Cardiac septum (tissue), 1 donor: ENCODE data around the gene HTRA3. TPM values are rescaled to one million over a fixed set of nuclear protein-coding genes. Genes with fewer than 3 reads are reported as not detected.

Experiments used
- DNase-seq: peaks from one replicate; pipeline ENCODE4 v3.0.0-alpha.2; 2020; ENCODE audit warnings: low spot score
- intact Hi-C: fragments of 100-400 bp; cut with DNase I; formaldehyde crosslinking; loops from one replicate; pipeline ENCODE4 v1.14.0; 2022
- total RNA-seq: library from RNA; stranded (reverse); fragmentation: NEBNext Ultra II Directional; extraction: Animal tissue kit (Norgen Biotek cat#: 25700); gene quantifications from one replicate; pipeline ENCODE4 v1.2.1, GENCODE V29; 2021
- donor health status: DM: no; HTN: no; CAD: no.

The HTRA3 gene
- total RNA-seq, 1 donor from 2014 or later = 50.8 TPM

DNA sequence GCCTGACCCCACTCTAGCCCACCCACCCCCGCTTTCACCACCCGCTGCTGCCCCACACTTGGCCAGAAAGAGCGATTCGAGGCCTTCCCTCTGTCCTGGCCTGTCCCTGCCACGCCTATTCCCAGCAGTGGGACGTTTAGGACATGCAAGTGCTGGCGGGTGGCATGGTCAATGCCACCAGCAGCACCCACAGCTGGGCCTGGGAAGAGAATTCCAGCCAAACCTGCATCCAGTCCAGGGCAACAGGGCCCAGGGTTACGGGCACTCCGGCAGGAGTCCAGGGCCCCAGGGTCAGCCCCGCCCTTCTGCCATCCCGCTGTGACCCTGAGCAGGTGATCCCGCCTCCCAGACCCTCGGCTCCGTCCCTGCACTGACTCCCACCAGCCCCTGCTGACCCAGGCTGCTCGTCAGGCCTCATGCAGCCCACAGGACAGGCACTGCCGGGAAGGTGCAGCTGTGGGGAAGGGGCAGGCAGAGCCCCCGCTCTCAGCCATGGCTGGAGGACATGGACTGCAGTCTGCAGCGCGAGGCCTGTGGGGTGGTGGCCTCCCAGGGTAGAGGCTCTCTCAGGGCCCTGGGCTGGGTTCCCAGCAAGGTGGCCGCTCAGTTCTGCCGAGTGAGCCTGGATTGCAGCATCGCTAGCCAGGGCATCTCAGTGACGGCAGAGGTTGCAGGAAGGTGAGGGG, 6.8 kb upstream of the HTRA3 start:
- DNase-seq = no peak
- intact Hi-C loops = no loop called here

DNA sequence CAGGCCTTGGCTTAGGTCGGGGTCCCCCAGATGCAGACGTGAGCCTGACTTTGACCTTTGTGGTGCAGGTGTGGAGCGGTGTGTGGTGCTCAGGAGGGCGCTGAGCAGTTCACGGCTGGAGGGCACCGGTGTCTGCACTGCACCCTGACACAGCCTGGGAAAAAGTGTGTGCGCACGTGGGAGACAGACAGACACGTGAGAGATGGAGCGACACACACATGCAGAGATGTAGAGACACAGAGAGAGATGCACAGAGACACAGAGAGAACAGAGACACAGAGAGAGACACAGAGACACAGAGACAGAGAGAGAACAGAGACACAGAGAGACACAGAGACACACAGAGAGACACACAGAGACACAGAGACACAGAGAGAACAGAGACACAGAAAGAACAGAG, 6.2 kb upstream of the HTRA3 start:
- no peak for DNase-seq
- intact Hi-C loops = no loop called here

DNA sequence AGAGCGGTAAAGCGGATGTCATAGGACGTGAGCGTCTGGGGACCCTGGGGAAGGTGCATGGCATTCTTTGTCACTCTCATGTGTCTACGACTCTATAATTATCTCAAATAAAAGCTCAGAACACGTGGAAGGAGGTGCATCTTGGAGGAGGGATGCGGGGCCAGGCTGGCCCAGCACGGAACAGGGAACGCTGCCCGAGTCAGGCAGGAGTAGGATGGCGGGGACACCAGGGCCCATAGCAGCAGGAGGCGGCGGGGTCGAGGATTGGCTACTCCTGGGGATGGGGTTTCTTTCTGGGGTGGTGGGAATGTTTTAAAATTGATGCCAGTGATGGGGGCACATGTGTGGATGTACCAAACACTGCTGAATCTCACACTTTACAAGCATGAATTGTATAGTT, 5.4 kb upstream of the HTRA3 start:
- no peak for DNase-seq
- intact Hi-C loops = no loop called here

DNA sequence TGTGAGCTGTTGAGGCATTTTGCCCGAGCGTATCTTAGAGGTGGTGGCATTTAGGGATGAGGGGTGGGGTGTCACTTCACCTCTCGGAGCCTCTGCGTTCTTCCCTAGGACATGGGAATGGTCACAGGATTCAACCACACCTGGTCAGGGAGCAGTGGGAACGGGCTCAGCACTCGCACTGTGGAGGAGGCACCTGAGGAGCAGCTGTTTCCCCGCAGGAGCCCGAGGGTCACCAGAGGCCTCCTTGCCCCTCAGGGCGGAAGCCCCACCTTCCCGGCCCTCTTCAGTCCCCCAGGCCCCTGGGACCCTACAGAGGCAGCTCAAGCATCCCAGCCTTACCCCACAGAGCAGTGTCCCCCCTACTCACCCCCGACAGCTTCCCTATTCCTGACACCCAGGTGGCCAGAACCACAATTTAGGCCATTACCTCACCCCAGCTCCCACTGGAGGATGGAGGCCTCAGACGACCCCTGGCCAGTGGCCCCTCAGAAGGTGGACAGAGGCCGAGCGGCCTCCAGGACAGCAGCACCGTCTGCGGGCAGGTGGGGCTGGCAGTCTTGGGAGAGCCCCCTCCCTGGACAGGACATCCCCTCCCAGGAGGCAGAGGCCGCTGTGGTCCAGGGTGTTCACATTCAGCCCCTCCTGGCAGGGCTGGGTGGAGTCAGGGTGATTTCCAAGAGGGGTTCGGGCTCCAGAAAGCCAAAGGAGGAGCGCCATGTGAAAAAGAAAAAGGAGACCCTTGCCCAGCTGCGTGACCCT, 4.2 kb upstream of the HTRA3 start:
- DNase-seq = no peak
- intact Hi-C loops = no loop called here

DNA sequence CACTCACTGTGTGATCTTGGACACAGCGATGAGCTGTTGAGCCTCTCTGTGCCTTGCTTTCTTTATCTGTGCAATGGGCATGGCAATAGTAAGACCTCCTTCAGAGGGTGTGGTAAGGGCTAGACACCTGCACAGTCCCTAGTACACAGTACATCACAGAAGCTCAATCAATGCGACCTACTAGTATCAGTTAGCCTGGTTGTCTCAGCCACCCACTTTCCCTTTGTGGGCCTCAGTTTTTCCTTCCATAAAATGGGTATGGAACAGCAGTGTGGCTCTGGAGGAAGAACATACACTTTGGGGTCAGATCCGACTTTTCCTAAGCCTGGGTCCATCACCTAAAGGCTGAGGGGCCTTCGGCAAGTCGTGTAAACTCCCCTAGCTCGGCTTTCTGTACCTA, 3.5 kb upstream of the HTRA3 start:
- intact Hi-C loops = loop anchor here (2.0 kb wide), 1 partner anchor 23 kb away; no protein-coding TSS in a partner anchor
- no peak for DNase-seq

DNA sequence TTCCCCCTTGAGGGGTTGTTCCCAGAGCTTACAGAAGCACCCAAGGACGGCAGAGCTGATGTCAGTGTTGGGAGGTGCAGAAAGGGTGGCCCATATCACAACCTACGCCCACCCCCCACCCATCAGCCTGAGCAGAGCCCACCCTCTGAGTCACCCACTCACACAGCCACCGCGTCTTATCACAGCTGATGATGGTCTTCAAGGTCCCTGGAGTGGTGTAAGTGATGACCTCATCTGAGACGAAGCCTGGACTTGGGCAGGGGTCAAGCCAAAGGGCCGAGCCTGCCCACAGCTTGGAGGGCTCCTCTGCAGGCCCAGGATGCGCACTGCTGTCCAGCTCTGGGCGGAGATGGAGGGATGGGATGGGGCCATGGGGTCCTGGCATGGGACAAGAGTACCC, 3.0 kb upstream of the HTRA3 start:
- DNase-seq = no peak

DNA sequence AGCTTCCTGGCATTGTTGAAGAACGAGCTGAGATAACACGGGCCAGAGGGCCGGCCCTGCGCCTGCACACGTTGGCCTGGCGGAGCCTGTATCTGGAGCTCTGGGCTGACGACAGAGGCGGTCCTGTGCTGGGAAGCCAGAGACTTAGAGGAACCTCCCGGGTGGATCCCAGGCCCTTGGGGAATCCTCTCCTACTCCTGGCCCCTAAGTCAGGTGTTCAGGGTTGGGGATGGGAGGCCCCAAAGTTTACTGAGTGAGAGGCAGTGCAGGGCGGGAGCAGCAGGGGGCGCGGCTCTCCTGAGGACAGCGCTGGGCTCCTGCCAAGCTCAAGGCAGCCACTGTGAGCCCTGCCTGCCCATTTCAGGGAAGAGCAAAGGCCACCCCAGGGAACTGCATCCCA, 2.5 kb upstream of the HTRA3 start:
- intact Hi-C loops = loop anchor here (2.0 kb wide), 1 partner anchor 24 kb away; no protein-coding TSS in a partner anchor
- DNase-seq = peak; percentile 86

More for the DNA sequence above, 3.0 kb upstream of the HTRA3 start:
- intact Hi-C loops = loop anchor here (2.0 kb wide), 1 partner anchor 24 kb away; no protein-coding TSS in a partner anchor

DNA sequence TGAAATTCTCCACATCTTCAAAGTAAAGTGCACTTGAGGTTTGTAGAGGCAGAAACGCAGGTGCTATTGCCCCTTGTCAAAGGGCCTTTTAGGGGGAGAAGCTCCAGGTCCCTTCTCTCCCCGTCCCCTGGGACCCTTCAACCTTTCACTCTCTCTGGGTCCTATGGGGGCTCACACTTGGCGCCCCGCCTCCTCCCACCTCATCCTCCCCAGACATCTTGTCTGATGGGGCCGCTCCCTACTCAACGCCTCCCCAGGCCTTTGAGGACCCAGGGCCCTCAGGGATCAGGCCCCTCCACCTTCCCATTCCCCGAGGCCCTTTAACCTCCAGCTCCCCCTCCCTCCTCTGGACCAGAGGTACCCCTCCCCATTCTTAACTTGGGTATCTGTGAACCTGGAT, 1.3 kb upstream of the HTRA3 start:
- intact Hi-C loops = no loop called here
- no peak for DNase-seq

DNA sequence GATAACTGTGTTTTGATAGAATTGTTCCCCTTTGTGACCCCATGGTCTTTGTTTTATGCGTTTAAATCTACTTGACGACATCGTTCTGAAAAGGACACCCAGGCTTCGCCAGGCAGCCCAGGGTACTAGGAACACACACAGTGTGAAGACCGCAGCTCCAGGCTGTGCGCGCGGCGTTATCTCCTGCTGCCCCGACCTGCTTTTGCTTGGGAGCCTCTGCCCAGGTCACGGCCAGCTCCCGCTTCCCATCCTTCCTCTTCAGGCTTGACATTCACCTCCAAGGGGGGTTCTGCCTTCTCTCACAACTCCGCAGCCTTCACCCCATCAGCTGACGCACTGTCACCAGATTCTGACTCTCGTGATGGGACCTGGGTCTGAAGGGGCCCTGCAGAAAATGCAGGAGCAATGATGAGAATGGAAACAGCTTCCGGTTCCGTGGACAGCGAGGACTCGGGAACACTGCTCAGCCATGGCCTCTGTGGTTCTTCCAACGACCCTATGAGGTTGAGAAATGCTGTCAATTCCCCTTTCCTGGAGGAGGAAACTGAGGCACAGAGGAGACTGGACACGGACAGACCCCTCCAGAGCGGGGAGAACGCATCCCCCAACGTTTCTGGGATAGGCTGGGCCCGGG, 536 bp upstream of the HTRA3 start:
- intact Hi-C loops = no loop called here

DNA sequence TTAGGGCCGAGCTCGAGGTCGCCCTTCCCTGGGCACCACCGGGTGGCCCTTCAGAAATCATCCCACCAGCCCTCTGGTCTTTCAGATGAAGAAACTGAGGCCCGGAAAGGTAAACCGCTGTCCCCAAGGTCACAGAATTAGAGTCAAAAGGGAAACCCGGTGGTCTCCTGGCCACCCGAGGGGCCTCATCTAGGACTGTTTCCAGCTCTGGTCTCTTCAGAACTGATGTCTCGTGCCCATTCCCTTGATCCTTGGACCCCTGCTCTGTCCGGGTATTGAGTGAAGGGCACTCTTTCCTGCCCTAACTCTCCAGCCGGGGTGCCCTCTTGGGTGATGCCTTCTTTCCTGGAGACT, 841 bp downstream of the HTRA3 start:
- DNase-seq = no peak
- intact Hi-C loops = no loop called here

More for the DNA sequence above, 536 bp upstream of the HTRA3 start:
- no peak for DNase-seq

DNA sequence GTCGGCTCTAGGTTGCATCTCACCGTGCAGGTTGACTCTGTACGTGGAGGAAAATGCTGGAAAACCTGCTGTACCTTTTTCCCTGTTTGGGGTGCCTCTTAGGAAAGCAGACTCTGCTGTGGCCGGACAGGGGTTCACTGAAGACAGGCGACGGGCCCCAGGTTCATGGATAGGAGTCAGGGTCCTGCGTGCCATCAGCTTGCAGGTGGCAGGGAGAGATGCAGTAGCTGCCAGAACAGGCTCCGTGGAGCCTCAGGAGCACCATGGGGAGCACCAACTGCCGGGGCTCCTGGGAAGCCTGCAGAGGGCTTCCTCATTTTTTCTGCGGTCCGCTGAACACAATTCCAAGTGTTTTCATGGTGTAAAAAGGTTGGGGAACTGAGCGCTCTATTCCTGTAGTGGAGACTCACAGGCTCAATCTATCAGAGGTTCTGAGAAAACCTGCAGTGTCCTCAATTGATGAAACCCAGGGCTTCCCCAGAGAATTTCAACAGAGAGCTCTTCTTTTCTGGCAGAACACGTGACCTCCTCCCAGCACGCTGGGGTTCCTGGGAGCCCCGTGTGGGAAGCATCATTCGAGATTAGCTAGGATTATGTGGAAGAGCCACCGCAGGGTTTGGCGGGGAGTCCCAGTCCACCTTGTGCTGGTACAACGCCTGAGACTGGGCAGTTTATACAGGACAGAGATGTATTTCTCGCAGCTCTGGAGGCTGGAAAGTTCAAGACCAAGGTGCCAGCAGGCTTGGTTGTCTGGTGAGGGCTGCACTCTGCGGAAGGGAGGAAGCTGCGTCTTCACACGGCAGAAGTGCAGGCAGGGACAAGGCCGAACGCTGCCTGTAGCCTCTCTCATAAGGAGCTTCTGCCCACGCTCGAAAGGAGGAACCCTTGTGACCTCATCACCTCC, 1.6 kb downstream of the HTRA3 start:
- intact Hi-C loops = no loop called here

DNA sequence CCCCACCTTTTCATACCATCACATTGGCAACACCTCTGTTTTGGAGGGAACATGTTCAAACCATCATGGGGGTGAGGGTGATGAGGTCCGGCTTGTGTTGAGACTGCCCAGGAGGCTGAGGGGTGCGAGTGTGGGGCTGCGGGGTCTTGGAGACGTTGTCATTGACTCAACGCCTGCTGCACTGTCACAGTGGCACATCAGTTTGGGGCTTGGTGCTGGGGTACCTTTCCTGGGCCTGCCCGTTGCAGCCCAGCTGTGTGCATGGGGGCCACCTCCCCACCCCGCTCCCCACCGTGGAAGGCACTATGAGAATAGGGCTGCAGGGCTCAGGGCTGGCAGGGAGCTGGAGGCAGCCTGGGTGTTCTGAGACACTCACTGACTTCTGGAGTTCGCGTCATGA, 2.3 kb downstream of the HTRA3 start:
- intact Hi-C loops = no loop called here
- DNase-seq = no peak

More for the DNA sequence above, 1.6 kb downstream of the HTRA3 start:
- DNase-seq = no peak

DNA sequence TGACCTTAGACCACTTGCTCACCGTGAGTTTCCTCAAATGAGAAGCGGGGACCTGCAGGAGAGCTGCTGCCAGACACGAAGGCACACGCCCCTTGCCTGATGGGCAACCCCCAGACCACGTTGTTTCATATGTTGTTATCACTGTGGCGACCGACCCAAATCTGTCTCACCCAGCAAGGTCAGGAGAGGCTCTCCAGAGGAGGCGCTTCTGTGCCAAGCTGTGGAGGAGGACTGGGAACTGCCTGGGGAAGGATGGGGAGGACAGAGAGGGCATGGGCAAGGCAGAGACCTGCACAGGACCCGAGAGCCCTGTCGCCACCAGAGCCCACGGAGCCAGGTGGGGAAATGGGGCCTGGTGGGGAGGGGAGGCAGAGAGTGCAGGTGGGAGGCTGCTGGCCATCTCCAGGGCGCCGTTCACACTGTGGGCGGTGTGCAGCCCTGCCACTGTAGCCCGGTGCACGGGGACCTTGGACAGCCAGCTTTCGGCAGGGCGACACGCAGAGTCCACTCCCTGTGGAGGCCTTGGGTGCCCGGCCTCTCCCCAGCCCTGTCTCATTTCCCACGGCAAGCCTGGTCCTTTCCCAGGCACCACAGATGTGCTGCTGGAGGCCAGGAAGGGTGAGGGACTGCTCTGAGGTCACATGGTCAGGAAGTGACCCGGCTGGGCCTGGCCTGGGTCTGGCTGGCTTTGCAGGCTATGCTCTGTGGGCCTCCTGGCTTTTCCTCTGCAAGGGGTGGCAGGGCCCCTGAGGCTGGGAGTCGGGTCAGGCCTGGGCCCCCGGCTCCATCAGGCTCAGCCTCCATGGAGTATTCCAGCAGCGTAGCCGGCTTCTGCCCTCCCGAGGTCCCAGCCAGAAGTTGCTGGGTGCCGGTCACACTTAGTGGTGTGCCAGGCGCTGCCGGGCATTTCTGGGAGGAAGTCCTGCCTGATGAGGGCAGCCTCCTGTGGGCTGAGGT, 3.2 kb downstream of the HTRA3 start:
- DNase-seq = no peak
- intact Hi-C loops = no loop called here

DNA sequence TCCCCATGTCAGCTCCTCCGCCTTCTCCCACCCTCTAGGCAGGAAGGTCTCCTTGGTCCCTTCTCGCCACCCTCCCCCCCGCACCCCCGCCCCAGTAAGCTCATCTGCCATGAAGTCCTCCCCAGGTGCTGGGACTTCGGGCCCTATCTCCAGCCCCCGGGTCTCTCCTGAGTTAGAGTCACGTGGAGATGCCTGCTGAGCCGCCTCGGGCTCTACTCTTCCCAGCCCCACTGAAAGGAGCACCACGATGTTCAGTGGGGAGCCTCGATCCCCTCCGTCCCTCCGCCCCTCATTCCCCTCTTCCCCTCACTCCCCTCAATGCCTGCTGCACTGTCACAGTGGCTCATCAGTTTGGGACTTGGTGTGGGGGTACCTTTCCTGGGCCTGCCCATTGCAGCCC, 3.9 kb downstream of the HTRA3 start:
- intact Hi-C loops = no loop called here
- no peak for DNase-seq

DNA sequence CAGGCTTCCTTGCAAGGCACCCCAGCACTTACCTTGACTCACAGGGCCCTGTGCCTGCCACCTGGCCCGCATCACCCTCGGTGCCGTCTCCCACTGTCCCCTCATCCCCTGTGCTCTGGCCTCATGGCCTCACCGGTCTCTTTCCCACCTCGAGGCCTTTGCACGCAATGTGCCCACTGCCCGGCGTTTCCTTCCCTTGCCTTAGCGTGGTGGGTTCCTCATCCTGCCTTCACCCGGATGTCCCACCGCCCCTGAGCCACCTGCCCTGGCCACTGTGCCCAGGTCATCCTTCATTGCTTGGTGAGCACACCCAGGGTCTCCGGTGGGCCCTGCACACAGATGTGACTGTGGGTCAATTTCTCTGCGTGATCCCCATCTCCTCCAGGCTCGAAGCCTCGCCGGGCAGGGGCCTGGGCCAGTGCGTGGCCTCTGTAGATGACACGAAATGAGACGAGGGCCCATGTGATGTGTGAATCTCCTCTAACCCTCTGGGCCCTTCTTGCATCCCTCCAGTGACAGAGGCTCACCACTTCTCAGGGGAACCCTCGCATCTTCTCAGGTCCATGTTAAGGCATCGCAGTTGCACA, 4.6 kb downstream of the HTRA3 start:
- DNase-seq = no peak
- intact Hi-C loops = loop anchor here (2.0 kb wide), 1 partner anchor 129 kb away; no protein-coding TSS in a partner anchor

DNA sequence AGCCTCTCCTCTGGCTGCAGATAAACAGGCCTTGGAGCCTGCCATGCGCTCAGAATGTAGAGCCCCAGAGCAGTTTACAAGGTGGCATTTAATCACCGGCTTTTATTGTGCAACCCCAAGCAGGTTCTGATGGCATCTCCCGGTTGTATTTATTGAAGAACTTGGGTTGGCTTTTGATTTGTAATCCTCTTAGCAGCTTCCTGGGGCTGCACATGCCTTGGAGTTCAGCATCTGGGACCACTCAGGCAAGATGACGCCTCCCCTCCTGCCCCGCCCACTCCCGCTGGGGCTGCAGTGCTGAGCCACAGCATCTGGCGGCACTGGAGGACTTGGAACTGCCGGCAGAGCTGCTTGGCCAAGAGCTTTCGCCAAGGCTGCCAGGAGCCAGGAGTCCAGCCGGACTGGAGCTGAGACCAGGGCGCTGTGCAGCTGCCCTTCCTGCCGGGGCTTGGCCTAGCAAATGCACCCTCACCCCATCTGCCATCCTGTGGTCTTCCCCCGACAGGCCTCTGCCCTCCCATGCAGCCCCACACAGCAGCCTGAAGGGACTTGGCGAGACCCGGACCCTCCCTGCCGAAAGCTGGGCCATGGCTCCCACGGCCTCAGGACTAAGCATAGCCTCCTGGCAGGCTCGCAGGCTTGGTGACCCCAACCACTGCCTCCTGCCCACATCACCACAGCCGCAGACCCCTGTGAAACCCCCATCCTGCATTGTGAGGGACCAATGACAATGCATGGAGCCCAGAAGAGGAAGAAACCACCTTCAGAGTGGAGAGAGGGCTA, 5.4 kb downstream of the HTRA3 start:
- intact Hi-C loops = loop anchor here (2.0 kb wide), 1 partner anchor 128 kb away; no protein-coding TSS in a partner anchor
- DNase-seq = peak; percentile 91

DNA sequence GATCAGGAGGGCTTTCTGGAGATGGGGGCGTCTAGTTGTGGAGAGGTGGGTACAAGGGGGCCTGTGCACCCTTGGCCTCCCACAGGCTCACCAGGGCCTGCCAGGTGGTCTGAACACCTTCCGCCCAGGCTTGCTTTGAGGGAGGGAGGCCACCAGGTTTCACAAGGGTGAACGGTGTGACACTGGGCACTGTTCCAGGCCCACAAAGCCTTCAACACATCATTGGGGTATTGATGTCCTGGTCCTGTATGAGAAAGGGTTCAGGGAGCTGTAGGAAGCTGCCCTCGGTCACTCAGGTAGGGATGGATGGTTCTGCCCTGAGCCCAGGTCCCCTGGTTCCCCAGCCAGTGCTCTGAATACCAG, 6.0 kb downstream of the HTRA3 start:
- intact Hi-C loops = loop anchor here (2.0 kb wide), 1 partner anchor 127 kb away; no protein-coding TSS in a partner anchor
- DNase-seq = no peak
